SU-DHL-6 (cell line): ENCODE measurements around the gene L3MBTL4.

Experiments used
- H2AFZ ChIP-seq: fragments of 200-600 bp; sonication (generic); 2 replicates; pipeline ENCODE4 v1.6.1; 2014; ENCODE audit warnings: low read depth, mild to moderate bottlenecking, moderate library complexity, mixed read lengths, antibody characterized with exemption, low read length; ENCODE audit not compliant: severe bottlenecking
- H3F3A ChIP-seq: fragments of 200-600 bp; shearing (Covaris generic); 2 replicates; pipeline ENCODE4 v1.6.0; 2016; ENCODE audit warnings: antibody characterized with exemption, mild to moderate bottlenecking; ENCODE audit not compliant: insufficient read depth
- H3K27ac ChIP-seq: fragments of 200-600 bp; sonication (generic); 2 replicates; pipeline ENCODE4 v1.5.1; 2016; ENCODE audit warnings: low read depth, mild to moderate bottlenecking, low read length, moderate library complexity, mixed read lengths
- H3K27me3 ChIP-seq: fragments of 200-600 bp; sonication (generic), shearing (Covaris generic); 2 replicates; pipeline ENCODE4 v1.6.0; 2014; ENCODE audit warnings: mild to moderate bottlenecking, low read length
- H3K36me3 ChIP-seq: fragments of 200-600 bp; sonication (generic); 2 replicates; pipeline ENCODE4 v1.6.1; 2014; ENCODE audit warnings: mild to moderate bottlenecking, low read length, mixed read lengths
- H3K4me2 ChIP-seq: fragments of 300-600, 200-600 bp; shearing (Covaris generic), sonication (generic); 2 replicates; pipeline ENCODE4 v1.6.0; 2014; ENCODE audit warnings: low read length, low read depth, mild to moderate bottlenecking; ENCODE audit not compliant: poor library complexity, severe bottlenecking
- H3K4me3 ChIP-seq: fragments of 200-600 bp; sonication (generic); 2 replicates; pipeline ENCODE4 v1.5.1; 2014; ENCODE audit warnings: antibody characterized with exemption, low read length, mild to moderate bottlenecking, mixed read lengths; ENCODE audit not compliant: insufficient read depth, poor library complexity, severe bottlenecking
- H3K79me2 ChIP-seq: fragments of 200-600 bp; sonication (generic); 2 replicates; pipeline ENCODE4 v1.6.1; 2014; ENCODE audit warnings: mild to moderate bottlenecking, low read length, moderate library complexity; ENCODE audit not compliant: insufficient read depth
- H3K9ac ChIP-seq: fragments of 200-600 bp; sonication (generic); 2 replicates; pipeline ENCODE4 v1.7.0; 2014; ENCODE audit warnings: mild to moderate bottlenecking, low read length
- H3K9me2 ChIP-seq: fragments of 200-600 bp; sonication (generic); replicated peaks from 2 replicates; pipeline ENCODE4 v1.6.1; 2014; ENCODE audit warnings: low read length; ENCODE audit not compliant: insufficient read depth
- H3K9me3 ChIP-seq: fragments of 200-600 bp; sonication (generic); 2 replicates; pipeline ENCODE4 v1.6.1; 2014; ENCODE audit warnings: low read length, mixed read lengths; ENCODE audit not compliant: insufficient read depth
- H4K20me1 ChIP-seq: fragments of 200-600 bp; sonication (generic); 2 replicates; pipeline ENCODE4 v1.6.1; 2014; ENCODE audit warnings: low read depth, mild to moderate bottlenecking, antibody characterized with exemption, low read length, moderate library complexity, mixed read lengths
- CTCF ChIP-seq: fragments of 200-600 bp; sonication (generic); IDR thresholded peaks from one replicate; pipeline ENCODE4 v1.5.1; 2017; ENCODE audit warnings: antibody characterized with exemption, mild to moderate bottlenecking, low read length, moderate library complexity; ENCODE audit not compliant: insufficient read depth, poor library complexity, severe bottlenecking
- EZH2phosphoT487 ChIP-seq: fragments of 200-600 bp; sonication (generic), shearing (Covaris generic); conservative IDR thresholded peaks from 2 replicates; pipeline ENCODE4 v1.6.1; 2018; ENCODE audit warnings: mild to moderate bottlenecking, antibody characterized with exemption, low read length, moderate library complexity, mixed read lengths

L3MBTL4 gene

GRCh38 chr18:6009756-6010155, 405.0 kb downstream of the L3MBTL4 start:
- no peaks in the 10 kb centered on the region for H3K9me3 ChIP-seq
- no peak overlapping the region for H3K27ac ChIP-seq
- no peak for TF ChIP-seq CTCF
- TF ChIP-seq EZH2phosphoT487, result no peak
- no peak overlapping the region for H3K4me3 ChIP-seq
- H3K4me2 ChIP-seq, result no peak overlapping the region
- no peaks in the 10 kb centered on the region for H4K20me1 ChIP-seq
- no peaks in the 10 kb centered on the region for H3K27me3 ChIP-seq
- H3K36me3 ChIP-seq, result no peaks in the 10 kb centered on the region
- H2AFZ ChIP-seq, result no peak overlapping the region
- no peaks in the 10 kb centered on the region for H3K79me2 ChIP-seq
- H3K9ac ChIP-seq, result no peak overlapping the region
- H3K9me2 ChIP-seq, result no peaks in the 10 kb centered on the region
- no peaks in the 10 kb centered on the region for H3F3A ChIP-seq

DNA sequence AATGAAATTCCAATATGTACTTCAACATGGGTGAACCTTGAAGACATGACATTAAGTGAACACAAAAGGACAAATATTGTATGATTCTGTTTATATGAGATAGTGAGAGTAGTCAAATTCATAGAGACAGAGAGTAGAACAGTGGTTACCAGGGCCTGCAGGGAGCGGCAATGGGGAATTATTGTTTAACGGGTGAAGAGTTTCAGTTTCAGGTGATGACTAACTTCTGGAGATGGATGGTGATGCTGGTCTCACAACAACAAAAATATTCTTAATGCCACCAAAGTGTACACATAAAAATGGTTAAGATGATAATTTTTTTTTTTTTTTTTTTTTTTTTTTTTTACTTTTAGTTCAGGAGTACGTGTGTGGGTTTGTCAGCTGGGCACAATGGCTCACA, 410.0 kb downstream of the L3MBTL4 start:
- H3K4me3 ChIP-seq, result no peak overlapping the region
- no peaks in the 10 kb centered on the region for H3K79me2 ChIP-seq
- H3K9me3 ChIP-seq, result no peaks in the 10 kb centered on the region
- no peak overlapping the region for H3K27ac ChIP-seq
- no peaks in the 10 kb centered on the region for H3K36me3 ChIP-seq
- H2AFZ ChIP-seq, result no peak overlapping the region
- no peaks in the 10 kb centered on the region for H4K20me1 ChIP-seq
- H3F3A ChIP-seq, result no peaks in the 10 kb centered on the region
- no peak overlapping the region for H3K4me2 ChIP-seq
- no peaks in the 10 kb centered on the region for H3K27me3 ChIP-seq
- no peak overlapping the region for H3K9ac ChIP-seq
- no peak for TF ChIP-seq EZH2phosphoT487
- no peak for TF ChIP-seq CTCF
- no peaks in the 10 kb centered on the region for H3K9me2 ChIP-seq

- Histone ChIP-seq H3K36me3 (no peaks in the 10 kb centered on the region), H2AFZ (no peak overlapping the region), H3K9me3 (no peaks in the 10 kb centered on the region), H3K27me3 (no peaks in the 10 kb centered on the region), H3K9ac (no peak overlapping the region), H3K9me2 (no peaks in the 10 kb centered on the region), H3K4me3 (no peak overlapping the region), H3K27ac (no peak overlapping the region), H4K20me1 (no peaks in the 10 kb centered on the region), H3K4me2 (no peak overlapping the region), H3F3A (no peaks in the 10 kb centered on the region), H3K79me2 (no peaks in the 10 kb centered on the region)
- no peak for TF ChIP-seq EZH2phosphoT487
- TF ChIP-seq CTCF, result no peak
These were observed 410.6 kb downstream of the L3MBTL4 start for GRCh38 chr18:6004119-6004518.

DNA sequence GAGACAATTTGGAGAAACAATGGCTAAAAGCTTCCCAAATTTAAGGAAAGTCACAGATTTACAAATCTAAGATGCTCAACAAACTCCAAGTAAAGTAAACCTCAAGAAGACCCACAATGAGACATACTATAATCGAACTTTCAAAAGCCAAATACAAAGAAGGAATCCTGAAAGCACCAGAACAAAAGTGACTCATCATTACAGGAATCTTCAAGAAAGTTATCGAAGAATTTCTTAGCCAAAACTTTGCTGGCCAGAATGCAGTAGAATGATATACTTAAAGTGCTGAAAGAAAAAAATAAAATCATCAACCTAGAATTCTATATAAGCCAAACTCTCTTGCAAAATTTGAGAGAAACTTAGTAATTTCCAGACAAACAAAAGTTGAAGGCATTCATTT, 412.8 kb downstream of the L3MBTL4 start:
- Histone ChIP-seq H3K27ac (no peak overlapping the region), H4K20me1 (no peaks in the 10 kb centered on the region), H3F3A (no peaks in the 10 kb centered on the region), H3K4me3 (no peak overlapping the region), H3K79me2 (no peaks in the 10 kb centered on the region), H2AFZ (no peak overlapping the region), H3K27me3 (no peaks in the 10 kb centered on the region), H3K4me2 (no peak overlapping the region), H3K36me3 (no peaks in the 10 kb centered on the region), H3K9me3 (no peaks in the 10 kb centered on the region), H3K9ac (no peak overlapping the region), H3K9me2 (no peaks in the 10 kb centered on the region)
- TF ChIP-seq CTCF, result no peak
- TF ChIP-seq EZH2phosphoT487, result no peak
